Fibroblast of pulmonary artery (primary cell): ENCODE results near the gene RPS23.
A peak's percentile ranks its signal among the peaks of the same experiment; 100 is the strongest.

Experiments
- DNase-seq: peaks from one replicate; pipeline ENCODE4 v3.0.0-alpha.2; 2010; ENCODE audit warnings: low read depth
- H3K4me3 ChIP-seq: replicated peaks from 2 replicates; pipeline ENCODE4 v1.5.1; 2011; ENCODE audit warnings: low read depth, mild to moderate bottlenecking, control low read depth, low read length, moderate library complexity
- CTCF ChIP-seq: IDR thresholded peaks from 2 replicates; pipeline ENCODE4 v1.5.1; 2011; ENCODE audit warnings: mild to moderate bottlenecking, control low read depth, low read length, inconsistent platforms; ENCODE audit errors: missing control alignments

The RPS23 gene

DNA sequence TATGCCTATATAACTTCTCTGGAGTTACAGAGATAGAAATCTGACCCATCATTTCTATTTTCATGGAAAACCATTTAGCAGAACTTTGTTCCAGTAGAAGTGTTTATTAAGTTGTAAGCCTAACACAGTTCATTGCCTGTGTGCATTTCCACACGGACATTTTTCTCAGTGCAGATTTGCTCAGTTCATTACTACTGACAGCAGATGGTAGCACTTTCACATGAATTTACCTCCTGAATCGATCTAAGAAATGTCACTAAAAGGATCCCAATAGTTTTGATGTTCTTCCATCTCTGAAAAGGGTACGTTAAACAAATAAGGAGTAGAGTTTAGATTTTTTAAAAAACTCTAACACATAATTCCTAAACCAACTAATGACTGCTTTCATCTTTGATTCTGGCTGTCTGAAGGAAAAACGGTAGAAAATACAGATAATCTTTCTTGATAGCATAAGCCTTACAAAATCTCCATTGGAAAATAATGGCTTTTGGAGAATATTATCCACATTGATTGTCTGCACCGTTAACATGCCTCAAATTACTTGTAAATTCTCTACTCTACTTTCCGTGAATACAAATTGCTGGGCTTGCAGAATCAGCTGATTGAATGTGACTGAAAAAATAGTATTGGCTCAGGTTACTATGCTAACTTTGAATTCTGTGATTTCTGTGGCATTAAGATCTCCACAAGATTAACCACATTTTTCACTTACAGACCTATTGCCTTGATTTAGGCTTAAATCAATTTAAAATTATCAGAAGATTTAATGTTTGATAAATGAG, 33.1 kb downstream of the RPS23 start:
- DNase-seq: no peak
- no peak for TF ChIP-seq CTCF

DNA sequence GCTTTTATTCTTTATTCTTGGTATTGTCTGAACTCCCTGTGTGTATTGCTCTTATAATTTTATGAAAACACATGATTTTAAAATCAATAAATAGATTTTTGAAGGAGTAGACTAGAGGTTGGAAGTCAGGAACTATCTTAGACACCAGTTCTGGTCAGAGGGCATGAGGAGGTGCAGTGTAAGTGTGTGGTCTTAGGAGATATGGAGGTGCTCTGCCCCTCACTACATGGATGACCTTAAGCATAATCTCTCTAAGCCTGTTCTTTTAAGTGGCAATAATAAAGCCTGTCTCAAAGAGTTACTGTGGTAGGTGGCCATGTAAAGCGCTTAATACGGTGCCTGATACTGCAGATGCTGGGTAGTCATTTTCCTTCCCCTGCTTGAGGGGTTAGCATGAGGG, 34.0 kb downstream of the RPS23 start:
- DNase-seq: no peak
- no peak for TF ChIP-seq CTCF
- H3K4me3 ChIP-seq: no peak overlapping the region

More for the DNA sequence above, 33.1 kb downstream of the RPS23 start:
- H3K4me3 ChIP-seq: no peak overlapping the region

DNA sequence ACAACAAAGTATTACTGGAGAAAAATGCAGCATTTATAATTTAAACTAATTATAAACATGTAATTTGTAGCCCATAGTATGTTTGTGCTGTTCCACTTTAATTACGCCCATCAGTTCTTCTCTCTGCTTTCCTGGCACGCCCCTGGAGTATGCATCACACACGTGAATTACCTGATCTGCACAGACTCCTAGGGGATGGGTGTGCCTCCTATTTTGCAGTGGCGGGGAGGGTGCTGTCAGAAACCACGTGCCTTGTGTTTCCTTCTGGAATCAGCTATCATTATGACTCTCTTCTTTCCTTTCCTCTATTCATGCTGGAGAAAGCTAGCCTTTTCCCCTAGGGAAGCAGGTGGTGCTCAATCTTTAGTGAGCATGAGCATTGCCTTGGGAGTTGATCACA, 43.3 kb downstream of the RPS23 start:
- DNase-seq: no peak
- H3K4me3 ChIP-seq: no peak overlapping the region
- TF ChIP-seq CTCF: no peak

GRCh38 chr5:82225525-82226172, 52.5 kb downstream of the RPS23 start:
- H3K4me3 ChIP-seq: no peak overlapping the region
- peak; percentile 73 for DNase-seq
- TF ChIP-seq CTCF: peak; percentile 91
